GM12801 (cell line): ENCODE data around the gene UBASH3A.

Source experiments
- CTCF ChIP-seq: IDR thresholded peaks from one replicate; pipeline ENCODE4 v1.5.1; 2011; ENCODE audit warnings: control low read depth; ENCODE audit not compliant: insufficient read length; ENCODE audit errors: extremely low read depth

Gene UBASH3A

GRCh38 chr21:42427809-42428419 is 24.2 kb downstream of the UBASH3A start:
- TF ChIP-seq CTCF = no peak

- no peak for TF ChIP-seq CTCF
Observed at GRCh38 chr21:42429021-42429420, 25.3 kb downstream of the UBASH3A start.

GRCh38 chr21:42429856-42430255 is 26.2 kb downstream of the UBASH3A start:
- no peak for TF ChIP-seq CTCF

DNA sequence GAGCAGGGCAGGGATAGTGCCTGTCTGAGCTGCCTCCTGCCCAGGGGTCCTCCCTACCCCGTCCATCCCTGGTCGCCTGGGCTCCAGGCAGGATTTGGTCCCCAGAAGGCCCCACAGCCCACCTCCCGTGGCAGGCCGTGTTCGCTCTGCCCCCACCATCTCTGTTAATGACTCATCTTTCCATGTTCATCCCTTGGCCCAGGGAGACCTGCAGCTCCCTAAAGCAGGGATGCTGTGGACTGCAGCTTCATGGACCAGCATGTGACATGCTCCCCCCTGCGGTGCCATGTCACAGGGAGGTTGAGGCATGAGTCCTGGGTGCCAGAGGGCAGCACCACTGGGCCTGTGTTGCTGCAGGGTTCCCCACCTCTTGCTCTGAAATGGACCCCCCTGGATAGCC is 26.8 kb downstream of the UBASH3A start:
- no peak for TF ChIP-seq CTCF

- TF ChIP-seq CTCF = no peak
Observed at GRCh38 chr21:42431196-42431595, 27.5 kb downstream of the UBASH3A start.

DNA sequence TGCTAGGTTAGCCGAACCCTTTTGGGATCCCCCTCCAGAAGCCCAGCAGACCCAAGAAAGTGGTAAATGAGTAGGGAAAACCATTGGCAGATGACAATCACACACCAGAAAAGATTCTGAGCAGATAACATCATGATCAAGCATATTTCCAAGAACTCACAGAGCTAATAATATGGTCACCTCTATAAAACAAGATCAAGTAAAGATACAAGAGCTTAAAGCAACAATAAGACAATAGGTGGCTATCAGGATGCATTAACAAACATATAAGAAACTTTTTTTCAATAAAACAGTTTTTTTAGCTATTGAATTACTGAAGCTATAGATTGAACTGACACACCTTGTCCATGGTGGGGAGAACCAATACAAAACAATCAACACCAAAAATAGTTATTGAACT is 29.0 kb downstream of the UBASH3A start:
- TF ChIP-seq CTCF = no peak

GRCh38 chr21:42433946-42434551 is 30.3 kb downstream of the UBASH3A start:
- no peak for TF ChIP-seq CTCF
